ES-I3 (cell line): ENCODE results near the gene MBNL2.

ENCODE experiments used
- H3K36me3 ChIP-seq: 2 replicates; pipeline ENCODE4 v1.6.1; 2013; ENCODE audit warnings: mild to moderate bottlenecking, low read length, control low read depth, moderate library complexity; ENCODE audit not compliant: insufficient read depth
- H3K4me1 ChIP-seq: 2 replicates; pipeline ENCODE4 v1.6.1; 2013; ENCODE audit warnings: mild to moderate bottlenecking, control low read depth, low read length; ENCODE audit not compliant: insufficient read depth
- H3K9ac ChIP-seq: 2 replicates; pipeline ENCODE4 v1.6.1; 2013; ENCODE audit warnings: low read depth, mild to moderate bottlenecking, low read length, moderate library complexity
- H3K9me3 ChIP-seq: 2 replicates; pipeline ENCODE4 v1.6.1; 2013; ENCODE audit warnings: mild to moderate bottlenecking, low read length, moderate library complexity; ENCODE audit not compliant: control insufficient read depth, insufficient read depth

The MBNL2 gene

DNA sequence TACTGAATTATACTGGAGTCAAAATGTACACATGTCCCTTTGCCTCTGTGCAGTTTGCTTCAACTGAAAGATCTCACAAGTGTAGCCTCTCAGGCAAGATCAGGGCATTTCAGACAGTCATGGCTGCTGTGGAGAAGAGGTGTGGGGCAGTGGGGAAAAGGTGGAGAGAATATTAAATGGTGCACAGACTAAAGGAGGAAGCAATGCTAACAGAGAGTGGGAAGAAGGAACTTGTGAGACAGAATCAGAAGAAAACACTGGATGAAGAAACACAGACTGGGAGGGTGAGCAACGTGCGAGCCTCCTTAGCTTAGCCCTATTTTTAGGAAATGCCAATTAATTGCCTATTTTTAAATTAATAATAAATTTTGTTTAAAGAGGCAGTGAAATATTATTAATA lies 162.2 kb downstream of the MBNL2 start:
- H3K4me1 ChIP-seq: no peaks in the 10 kb centered on the region
- no peaks in the 10 kb centered on the region for H3K36me3 ChIP-seq
- no peak overlapping the region for H3K9ac ChIP-seq
- no peaks in the 10 kb centered on the region for H3K9me3 ChIP-seq

DNA sequence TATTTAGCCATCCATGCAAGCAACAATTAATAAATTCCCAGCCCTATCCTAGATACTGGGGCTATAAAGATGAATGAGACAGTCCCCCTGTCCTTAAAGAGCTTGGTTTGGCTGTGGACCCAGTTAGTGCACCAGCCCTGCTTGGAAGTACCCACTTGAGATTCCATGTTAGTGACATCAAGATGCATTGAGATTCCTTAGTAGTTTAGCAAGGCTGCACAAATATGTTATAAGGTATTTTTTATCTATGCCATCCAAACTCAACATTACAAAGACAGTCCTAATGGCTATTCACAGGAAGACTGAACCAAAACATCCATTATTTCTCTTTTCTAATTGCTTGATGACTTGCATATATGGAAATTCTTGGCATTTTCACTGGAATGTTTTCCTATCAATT lies 163.0 kb downstream of the MBNL2 start:
- Histone ChIP-seq H3K9ac (no peak overlapping the region), H3K36me3 (no peaks in the 10 kb centered on the region), H3K9me3 (no peaks in the 10 kb centered on the region), H3K4me1 (no peaks in the 10 kb centered on the region)

DNA sequence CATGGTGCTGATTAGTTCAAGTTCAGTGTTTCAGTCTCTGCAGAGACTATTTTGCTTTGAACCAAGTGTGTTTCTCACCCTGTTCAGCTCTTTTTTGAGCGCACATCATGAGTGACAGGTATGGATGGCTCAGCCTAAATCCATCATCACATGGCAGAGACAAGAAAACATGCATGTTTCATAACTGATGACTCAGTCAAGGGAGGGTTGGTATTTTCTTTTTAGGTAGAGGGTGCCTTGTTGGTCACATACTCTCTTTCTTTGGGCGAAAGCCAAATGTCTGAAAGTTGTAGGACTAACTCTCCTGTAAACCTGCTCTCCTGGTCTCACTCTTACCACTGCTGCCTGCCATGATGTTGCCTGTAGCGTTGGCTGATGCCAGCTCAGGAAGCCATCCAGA lies 163.7 kb downstream of the MBNL2 start:
- H3K36me3 ChIP-seq: no peaks in the 10 kb centered on the region
- no peaks in the 10 kb centered on the region for H3K4me1 ChIP-seq
- H3K9ac ChIP-seq: no peak overlapping the region
- H3K9me3 ChIP-seq: no peaks in the 10 kb centered on the region

DNA sequence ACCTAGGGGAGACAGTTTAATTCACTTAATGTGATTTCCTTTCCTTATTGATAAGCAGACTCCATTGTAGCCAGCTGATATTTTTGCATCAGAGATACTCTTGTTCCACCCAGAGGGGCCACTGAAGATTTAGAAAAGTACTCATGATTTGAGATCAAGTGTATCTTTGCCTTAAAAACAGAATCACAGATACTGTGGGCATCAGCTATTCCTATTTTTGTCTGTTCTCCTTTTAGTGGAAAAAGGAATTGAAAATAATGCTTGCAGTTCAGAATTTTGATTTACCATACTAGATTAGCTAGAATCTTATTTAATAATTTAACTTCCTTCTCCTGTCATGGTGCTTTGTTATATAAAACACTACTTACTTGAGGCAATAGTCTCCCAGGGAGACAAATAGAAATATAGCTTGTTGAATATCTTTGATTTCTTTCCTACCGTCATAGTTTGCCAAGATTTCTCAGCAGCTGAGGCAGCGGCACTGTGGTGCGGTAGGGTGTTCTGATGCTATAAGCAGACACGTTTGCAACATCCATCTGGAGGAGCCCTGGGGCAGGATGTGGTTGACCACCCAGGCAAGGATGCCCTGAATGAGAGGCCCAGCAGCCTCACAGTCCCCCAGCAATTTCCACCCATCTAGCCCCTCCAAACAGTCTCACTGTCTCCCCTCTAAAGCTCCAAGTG lies 164.8 kb downstream of the MBNL2 start:
- Histone ChIP-seq H3K4me1 (no peaks in the 10 kb centered on the region), H3K9ac (no peak overlapping the region), H3K36me3 (no peaks in the 10 kb centered on the region), H3K9me3 (no peaks in the 10 kb centered on the region)

DNA sequence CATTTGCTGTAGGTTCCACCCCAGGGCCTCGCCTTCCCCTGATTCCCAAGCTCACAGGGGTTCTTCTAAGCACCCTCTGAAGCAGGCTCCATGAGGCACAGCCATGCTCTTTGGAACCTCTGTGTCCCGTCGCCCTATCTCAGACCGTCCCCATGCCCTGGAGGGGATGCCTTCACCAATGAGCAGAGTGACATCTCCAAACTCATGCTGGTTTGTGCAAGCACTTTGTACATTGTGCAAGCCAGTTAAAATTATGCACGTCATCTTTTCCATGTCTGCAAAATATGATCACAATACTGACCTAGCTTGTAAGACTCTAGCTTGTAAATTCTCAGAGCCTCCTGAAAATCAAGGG lies 165.3 kb downstream of the MBNL2 start:
- Histone ChIP-seq H3K9ac (no peak overlapping the region), H3K4me1 (no peaks in the 10 kb centered on the region)

DNA sequence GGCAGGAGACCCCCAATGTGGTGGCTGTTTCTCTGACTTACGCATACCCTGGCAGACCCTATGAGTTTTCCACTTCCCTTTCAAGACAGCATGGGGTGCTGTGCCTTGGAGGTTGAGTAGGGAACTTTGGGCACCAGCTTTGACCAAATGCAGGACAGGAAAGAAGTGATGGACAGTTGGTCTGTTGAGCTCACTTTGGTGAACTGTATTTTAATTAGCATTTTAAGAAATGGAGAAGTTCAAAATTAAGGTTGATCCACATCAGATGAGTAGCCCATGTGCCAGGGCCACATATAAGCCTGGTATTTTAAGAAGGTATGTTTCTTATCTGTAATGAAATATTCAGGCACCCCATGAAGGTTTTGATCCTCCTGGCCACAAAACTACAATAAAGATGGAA lies 165.8 kb downstream of the MBNL2 start:
- Histone ChIP-seq H3K4me1 (no peaks in the 10 kb centered on the region), H3K9ac (no peak overlapping the region), H3K9me3 (no peaks in the 10 kb centered on the region), H3K36me3 (no peaks in the 10 kb centered on the region)

More for the DNA sequence above, 165.3 kb downstream of the MBNL2 start:
- no peaks in the 10 kb centered on the region for H3K36me3 ChIP-seq
- H3K9me3 ChIP-seq: no peaks in the 10 kb centered on the region

DNA sequence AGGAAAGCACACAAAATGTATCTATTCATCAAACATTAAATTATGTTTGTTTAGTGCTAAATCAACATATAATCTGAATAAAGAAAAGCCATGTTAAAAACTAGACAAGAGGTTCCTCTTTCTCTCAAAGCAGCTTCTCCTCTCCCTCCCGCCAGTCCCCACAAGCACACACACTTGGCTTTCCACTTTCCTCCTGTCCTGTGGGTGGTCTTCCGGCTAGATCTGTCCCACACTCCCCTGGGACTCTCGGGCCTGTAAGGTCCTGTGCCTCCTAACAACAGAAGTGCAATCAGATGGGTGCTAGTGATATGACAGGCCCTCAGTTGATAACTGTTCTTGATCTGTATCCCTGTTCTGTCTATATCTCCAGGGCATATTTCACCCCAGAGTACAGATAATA lies 166.2 kb downstream of the MBNL2 start:
- Histone ChIP-seq H3K36me3 (no peaks in the 10 kb centered on the region), H3K4me1 (no peaks in the 10 kb centered on the region), H3K9ac (no peak overlapping the region), H3K9me3 (no peaks in the 10 kb centered on the region)

DNA sequence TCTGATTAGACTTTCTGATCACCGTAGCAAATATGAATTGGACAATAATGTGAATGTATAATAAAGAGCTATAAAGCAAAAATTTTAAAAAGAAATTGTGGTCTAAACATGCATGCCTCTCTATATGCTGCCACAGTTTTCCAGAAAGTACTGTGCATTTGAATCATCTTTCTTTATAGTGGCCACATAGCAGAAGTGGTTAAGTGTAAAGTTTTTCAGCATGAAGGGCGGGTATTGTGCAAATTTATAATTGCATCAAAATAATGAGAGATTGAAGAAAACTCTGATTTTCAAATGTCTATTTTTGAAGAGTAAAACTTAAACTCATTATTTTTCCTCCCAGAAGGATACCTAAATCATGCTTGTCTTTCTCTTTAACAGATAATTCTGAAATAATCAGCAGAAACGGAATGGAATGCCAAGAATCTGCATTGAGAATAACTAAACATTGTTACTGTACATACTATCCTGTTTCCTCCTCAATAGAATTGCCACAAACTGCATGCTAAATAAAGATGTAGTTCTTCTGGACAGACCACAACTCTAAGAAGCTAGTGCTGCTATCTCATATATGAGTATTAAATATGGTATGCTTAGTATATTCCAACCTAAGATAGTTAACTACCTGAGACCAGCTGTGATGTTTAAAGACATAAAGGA lies 168.9 kb downstream of the MBNL2 start:
- Histone ChIP-seq H3K4me1 (no peaks in the 10 kb centered on the region), H3K9ac (no peak overlapping the region), H3K9me3 (no peaks in the 10 kb centered on the region), H3K36me3 (no peaks in the 10 kb centered on the region)

DNA sequence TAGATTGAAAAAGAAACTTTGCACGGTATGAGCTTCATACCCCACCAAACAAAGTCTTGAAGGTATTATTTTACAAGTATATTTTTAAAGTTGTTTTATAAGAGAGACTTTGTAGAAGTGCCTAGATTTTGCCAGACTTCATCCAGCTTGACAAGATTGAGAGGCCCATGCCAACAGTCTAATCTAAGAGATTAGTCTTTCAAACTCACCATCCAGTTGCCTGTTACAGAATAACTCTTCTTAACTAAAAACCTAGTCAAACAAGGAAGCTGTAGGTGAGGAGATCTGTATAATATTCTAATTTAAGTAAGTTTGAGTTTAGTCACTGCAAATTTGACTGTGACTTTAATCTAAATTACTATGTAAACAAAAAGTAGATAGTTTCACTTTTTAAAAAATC lies 169.9 kb downstream of the MBNL2 start:
- Histone ChIP-seq H3K9me3 (no peaks in the 10 kb centered on the region), H3K9ac (no peak overlapping the region), H3K36me3 (no peaks in the 10 kb centered on the region), H3K4me1 (no peaks in the 10 kb centered on the region)

DNA sequence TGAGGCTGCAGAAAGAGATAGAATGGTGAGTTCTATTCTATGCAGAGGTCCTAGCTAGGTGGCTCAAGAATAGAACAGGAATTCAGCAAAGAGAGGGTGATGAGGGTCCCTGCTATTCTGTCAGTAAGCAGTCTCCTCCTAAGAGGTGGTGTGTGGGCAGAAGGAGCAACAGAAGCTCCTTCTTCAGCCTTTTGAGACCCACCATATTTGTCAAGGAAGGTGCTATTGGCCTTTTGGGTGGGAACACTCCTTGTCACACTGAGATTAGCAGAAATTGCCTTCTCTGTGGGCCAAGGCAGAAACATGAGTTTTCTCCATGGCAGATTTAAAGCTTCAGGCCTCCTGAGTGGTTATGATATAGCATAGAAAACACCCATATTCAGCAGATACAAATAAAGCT lies 172.4 kb downstream of the MBNL2 start:
- no peaks in the 10 kb centered on the region for H3K4me1 ChIP-seq
- H3K36me3 ChIP-seq: no peaks in the 10 kb centered on the region
- H3K9ac ChIP-seq: no peak overlapping the region
- no peaks in the 10 kb centered on the region for H3K9me3 ChIP-seq

DNA sequence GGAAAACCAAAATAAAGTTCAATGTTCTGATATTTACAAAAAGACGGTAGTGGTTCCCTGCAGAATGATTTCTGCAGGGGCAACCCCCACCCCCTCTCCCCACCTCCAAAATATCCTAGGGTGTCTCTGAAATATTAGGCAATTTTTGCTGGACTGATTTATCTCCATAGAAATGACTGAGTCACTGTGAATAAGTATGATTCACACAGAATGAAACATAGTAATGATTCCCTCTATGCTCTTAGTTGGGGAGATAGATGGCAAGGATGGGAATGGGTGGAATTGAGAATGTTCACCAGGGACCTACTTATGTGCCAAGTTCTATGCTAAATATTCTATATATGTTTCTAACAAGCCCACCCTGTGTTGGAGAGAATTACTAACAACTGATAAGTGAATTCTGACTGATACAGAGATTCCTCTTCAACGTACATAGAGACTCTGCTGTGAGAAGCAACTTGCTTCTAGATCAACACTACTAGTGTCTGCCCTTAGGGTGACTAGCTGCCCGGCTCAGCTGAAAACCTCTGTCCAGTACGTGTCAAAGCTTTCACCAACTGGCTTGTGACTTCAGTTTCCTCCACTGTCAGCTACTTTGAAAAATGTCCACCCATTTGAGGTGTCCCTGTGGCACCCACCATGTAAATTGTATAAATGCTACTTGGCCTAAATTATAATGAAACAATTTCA lies 173.5 kb downstream of the MBNL2 start:
- H3K4me1 ChIP-seq: no peaks in the 10 kb centered on the region

DNA sequence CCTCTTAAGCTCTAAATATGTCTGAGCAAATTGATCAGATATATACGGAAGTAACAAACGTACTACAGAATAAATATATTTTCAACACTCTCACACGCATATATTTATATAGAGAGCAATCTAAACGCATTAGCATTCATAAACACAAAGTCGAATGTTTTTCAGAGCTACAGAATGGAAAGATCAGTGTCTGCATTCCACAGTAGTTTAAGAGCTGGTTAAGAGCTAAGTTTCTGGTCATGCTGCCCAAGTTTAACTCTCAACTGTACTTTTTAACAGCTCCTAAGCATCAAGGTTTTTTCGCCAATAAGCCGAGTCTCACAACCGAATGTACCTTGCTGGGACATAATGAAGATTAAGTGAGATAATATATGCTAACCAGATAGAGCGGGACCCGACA lies 175.1 kb downstream of the MBNL2 start:
- H3K9ac ChIP-seq: no peak overlapping the region
- H3K36me3 ChIP-seq: no peaks in the 10 kb centered on the region
- H3K4me1 ChIP-seq: no peaks in the 10 kb centered on the region
- H3K9me3 ChIP-seq: no peaks in the 10 kb centered on the region

More for the DNA sequence above, 173.5 kb downstream of the MBNL2 start:
- H3K9me3 ChIP-seq: no peaks in the 10 kb centered on the region
- H3K36me3 ChIP-seq: no peaks in the 10 kb centered on the region
- H3K9ac ChIP-seq: no peak overlapping the region

DNA sequence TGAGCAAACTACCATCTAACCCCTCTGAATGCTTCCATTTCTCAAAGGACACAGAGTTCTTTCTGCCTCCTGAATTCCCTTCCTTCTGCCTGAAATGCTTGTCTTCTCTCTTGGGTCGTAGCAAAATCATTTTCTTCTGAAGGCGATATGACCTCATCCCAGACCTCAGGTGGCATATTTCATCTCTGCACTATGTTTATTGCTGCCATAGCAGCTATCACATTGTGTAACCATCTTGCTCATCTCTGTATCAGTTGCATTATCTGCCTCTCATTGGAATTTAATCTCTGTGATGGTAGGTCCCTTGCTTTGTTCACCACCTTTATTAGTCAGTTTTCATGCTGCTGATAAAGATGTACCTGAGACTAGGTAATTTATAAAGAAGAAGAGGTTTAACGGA lies 179.3 kb downstream of the MBNL2 start:
- Histone ChIP-seq H3K9ac (no peak overlapping the region), H3K4me1 (no peaks in the 10 kb centered on the region), H3K9me3 (no peaks in the 10 kb centered on the region), H3K36me3 (no peaks in the 10 kb centered on the region)

DNA sequence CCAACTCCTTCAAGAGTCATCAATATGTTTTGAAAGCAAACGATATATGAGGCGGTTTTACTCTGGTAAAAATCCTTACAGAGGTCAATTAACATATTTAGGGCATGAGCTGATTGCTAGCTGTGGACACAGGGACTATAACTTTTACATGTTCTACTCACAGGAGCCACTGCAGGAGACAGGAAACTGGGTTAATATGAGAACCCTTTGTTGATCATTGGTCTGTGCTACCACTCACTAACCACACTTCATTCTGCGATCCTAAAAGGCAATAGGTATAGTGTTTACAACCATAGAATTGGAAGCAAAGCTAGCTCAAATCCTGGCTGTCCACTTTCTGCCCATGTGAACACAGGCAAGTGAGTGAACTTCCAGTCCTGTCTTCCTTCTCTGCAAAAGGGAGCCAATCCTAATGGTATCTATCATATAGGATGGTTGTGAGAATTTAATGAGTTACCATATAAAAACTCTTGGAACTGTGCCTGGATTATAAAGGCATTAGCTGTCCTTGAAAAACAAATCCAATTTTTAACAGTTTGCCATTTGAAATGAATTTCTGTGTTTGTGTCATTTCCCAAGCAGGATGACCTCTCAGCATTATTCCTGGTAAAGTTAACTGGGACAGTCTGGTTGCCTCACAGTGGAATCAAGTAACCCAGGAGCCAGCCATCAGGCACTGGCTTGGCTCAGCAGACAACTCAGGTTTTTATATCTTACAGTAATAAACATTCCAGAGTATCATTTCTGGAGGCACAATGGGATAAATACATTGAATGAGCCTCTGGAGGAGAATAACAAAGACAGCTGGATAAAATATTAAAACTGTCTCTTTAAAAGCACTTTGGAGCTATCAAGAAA lies 182.0 kb downstream of the MBNL2 start:
- Histone ChIP-seq H3K9ac (no peak overlapping the region), H3K9me3 (no peaks in the 10 kb centered on the region), H3K4me1 (no peaks in the 10 kb centered on the region), H3K36me3 (no peaks in the 10 kb centered on the region)
